CD1c-positive myeloid dendritic cell (primary cell): ENCODE data around the gene RET.

Experiments
- DNase-seq: peaks from one replicate; pipeline ENCODE4 v3.0.0-alpha.2; 2016; ENCODE audit errors: extremely low spot score

RET gene

GRCh38 chr10:43135656-43136055, 58.8 kb downstream of the RET start:
- DNase-seq = no peak

DNA sequence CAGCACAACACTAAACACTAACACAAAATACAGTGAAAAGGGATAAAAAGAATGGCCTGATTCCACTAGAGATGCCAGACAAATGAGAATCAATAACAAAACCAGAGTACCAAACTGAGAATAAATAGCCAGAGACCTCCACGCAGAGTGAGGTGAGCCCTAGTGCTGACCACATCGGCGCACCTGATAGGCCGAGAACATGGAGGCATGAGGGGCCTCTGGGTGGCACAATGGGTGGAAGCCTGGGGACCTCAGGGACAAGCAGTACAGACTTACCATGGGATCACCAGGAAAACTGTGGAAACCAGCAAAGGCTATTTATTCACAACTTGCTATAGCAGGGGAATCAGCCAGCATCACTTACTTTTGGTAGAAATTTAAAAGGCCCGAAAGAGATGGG, 59.6 kb downstream of the RET start:
- DNase-seq = no peak

GRCh38 chr10:43136995-43137716, 60.3 kb downstream of the RET start:
- DNase-seq = no peak

- DNase-seq = peak; percentile 46
These were observed 60.8 kb downstream of the RET start for GRCh38 chr10:43137717-43138020.

DNA sequence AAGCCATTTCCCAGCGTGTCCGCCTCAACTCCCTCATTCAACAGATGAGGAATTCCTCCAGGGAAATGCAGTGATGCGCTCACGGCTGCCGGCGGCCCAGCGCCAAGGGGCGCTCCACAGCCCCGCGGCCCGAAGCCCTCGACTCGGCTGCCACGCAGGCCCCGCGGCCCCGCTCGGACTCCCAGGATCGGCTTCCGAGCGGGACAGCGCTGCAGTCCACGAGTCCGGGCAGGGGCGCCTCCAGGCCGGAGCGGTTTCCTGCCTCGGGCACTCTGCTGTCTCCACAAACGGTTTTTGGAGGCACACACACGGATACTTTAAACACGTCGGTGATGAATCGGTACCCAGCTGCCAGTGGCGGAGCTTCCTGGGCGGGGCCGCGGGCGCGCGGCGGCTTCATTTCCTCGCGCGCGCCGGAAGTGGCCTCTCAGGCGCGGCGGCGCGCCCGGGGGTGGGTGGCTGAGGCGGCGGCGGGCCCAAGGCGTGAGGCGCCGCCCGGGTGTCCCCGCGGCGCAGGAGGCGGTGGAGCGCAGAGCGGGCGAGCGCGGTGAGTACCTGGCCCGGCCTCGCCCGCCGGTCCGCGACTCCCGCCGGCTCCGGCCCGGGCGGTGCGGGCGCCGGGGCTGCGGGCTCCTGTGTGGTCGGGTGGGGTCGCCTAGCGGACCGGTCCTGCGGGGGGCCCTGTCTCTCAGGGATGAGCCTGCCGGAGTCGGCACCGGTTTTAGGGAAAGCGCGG, 61.3 kb downstream of the RET start, which contains the start of gene CSGALNACT2:
Gene CSGALNACT2 (plus strand): TSS at position 425 of the 736 bp plus-strand sequence. CDS start 16,705 bp downstream, outside the sequence.
- DNase-seq = peak; percentile 94

GRCh38 chr10:43138757-43139241, 61.9 kb downstream of the RET start:
- peak; percentile 64 for DNase-seq

- no peak for DNase-seq
These were observed 64.6 kb downstream of the RET start for GRCh38 chr10:43141421-43141820.

DNA sequence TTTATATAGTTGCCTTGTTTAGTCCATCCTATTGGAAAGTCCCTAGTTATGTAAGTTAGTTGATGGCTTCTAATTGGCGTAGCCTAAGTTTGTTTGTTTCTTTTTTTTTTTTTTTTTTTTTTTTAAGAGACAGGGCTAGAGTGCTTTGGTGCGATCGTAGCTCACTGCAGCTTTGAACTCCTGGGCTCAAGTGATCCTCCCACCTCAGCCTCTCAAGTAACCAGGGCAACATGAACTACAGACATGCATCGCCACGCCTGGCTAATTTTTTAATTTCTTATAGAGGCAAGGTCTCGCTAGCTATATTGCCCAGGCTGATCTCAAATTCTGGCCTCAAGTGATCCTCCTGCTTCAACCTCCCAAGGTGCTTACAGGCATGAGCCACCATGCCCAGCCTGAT, 68.4 kb downstream of the RET start:
- no peak for DNase-seq

DNA sequence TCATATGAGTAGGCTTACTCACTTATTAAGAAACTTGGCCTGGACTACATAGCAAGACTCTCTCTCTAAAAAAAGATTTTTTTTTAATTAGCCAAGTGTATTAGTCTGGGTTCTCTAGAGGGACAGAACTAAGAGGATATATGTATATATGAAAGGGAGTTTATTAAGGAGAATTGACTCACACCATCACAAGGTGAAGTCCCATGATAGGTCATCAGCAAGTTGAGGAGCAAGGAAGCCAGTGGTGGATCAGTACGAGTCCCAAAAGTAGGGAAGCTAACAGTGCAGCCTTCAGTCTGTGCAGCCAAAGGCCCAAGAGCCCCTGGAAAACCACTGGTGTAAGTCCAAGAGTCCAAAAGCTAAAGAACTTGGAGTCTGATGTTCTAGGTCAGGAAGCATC, 69.1 kb downstream of the RET start:
- DNase-seq = peak; percentile 21

DNA sequence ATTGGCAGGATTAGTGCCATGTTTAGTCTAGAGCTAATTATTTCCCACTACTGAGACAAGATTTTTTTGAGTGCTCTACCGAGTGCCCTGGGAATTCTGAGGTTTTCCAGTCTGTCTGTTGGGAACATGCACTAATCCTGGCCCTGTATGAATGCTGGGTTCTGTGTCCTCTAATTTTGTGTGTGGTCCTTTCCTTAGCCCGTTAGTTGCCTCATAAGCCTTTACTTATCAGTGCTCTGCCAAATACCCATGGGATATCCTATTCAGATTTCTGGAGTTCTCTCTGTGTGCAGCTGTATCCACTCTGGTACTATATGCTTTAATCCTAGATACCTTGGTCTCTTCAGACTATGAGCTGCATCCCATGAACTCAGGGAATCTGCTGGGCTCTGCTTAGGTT, 74.5 kb downstream of the RET start:
- DNase-seq = no peak

GRCh38 chr10:43153901-43154300, 77.0 kb downstream of the RET start:
- no peak for DNase-seq

DNA sequence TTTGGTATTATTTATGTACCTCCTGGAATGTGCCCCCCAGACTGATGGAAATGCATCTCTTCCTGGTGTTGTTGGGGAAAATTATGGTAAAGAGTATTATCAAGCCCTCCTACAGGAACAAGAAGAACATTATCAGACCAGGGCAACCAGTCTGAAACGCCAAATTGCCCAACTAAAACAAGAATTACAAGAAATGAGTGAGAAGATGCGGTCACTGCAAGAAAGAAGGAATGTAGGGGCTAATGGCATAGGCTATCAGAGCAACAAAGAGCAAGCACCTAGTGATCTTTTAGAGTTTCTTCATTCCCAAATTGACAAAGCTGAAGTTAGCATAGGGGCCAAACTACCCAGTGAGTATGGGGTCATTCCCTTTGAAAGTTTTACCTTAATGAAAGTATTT, 78.4 kb downstream of the RET start:
- DNase-seq = no peak

- DNase-seq = no peak
These were observed 78.9 kb downstream of the RET start for GRCh38 chr10:43155741-43156140.

DNA sequence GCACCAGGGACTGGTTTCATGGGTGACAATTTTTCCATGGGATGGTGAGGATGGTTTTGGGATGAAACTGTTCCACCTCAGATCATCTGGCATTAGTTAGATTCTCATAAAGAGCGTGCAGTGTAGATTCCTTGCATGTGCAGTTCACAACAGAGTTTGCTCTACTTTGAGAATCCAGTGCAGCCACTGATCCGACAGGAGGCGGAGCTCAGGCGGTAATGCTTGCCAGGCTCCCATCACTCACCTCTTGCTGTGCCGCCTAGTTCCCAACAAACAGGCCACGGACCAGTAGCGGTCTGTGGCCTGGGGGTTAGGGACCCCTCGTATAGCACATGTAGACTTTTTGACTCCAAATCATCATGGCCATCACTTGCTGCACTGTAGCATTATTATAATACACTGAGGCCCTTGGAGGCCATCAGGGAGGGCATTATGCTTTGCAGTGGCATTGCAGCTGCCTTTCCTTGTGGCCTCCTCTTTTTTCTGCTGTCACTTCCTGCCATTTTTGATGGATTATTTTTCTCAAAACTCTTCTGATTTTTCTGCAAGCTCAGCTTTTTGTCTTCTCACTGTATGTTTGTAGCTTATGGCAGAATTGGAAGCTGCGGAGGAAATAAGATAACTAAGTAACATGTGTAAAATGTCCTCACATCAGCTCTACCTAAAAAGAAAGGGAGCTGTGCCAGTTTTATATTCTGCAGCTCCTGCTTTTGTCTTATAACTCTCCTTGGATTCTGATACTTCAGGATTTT, 79.9 kb downstream of the RET start:
- DNase-seq = no peak

DNA sequence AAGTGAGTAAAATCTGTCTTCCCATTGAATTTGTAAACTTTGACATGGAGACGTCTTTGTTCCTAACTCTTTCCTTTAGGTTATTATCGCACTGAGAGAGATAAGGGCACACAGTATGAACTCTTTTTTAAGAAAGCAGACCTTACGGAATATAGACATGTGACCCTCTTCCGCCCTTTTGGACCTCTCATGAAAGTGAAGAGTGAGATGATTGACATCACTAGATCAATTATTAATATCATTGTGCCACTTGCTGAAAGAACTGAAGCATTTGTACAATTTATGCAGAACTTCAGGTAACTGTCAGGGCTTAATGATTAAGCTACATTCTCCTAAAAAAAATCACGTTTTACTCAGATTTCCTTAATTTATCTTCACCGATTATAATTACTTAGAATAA, 81.8 kb downstream of the RET start:
- no peak for DNase-seq

- peak; percentile 91 for DNase-seq
These were observed 83.4 kb downstream of the RET start for GRCh38 chr10:43160046-43160920.

- DNase-seq = peak; percentile 77
These were observed 84.0 kb downstream of the RET start for GRCh38 chr10:43160921-43161255.

- DNase-seq = no peak
These were observed 85.7 kb downstream of the RET start for GRCh38 chr10:43162604-43163003.

- DNase-seq = no peak
These were observed 89.5 kb downstream of the RET start for GRCh38 chr10:43166207-43166879.

- DNase-seq = peak; percentile 48
These were observed 90.1 kb downstream of the RET start for GRCh38 chr10:43166880-43167497.

GRCh38 chr10:43167498-43167889, 90.6 kb downstream of the RET start:
- DNase-seq = no peak
